Forelimb muscle (tissue), 1 donor: Measurements from ENCODE around the gene RPL9. TPM values are rescaled to one million over a fixed set of nuclear protein-coding genes. Genes with fewer than 3 reads are reported as not detected.
"Not testable (repeated sequence)": the region's sequence is repeated elsewhere in the genome, so short reads cannot be mapped to it uniquely, and the experiment has no call there.

Source experiments
- DNase-seq: peaks from one replicate; pipeline ENCODE4 v3.0.0-alpha.2; 2013; ENCODE audit warnings: low read depth
- polyA plus RNA-seq: library from polyadenylated mRNA; unstranded; fragments of 120-200 nt; gene quantifications from one replicate; pipeline ENCODE4 v1.2.1, GENCODE V29; 2013; ENCODE audit not compliant: insufficient read length

RPL9 gene
- polyA plus RNA-seq, 1 donor = 830 TPM

DNA sequence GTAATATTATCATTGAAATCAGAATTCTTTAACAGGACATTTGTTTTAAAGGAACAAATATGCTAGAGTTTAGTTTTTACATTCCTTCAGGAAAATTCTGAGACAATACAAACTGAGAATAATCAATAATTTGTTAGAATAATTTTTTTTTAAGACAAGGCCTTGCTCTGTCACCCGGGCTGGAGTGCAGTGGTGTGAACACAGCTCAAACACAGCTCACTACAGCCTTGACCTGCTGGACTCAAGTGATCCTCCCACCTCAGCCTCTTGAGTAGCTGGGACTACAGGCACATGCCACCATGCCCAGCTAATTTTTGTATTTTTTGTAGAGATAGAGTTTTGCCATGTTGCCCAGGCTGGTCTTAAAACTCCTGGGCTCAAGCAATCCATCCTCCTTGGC, 33.4 kb downstream of the RPL9 start:
- not testable (repeated sequence) for DNase-seq

DNA sequence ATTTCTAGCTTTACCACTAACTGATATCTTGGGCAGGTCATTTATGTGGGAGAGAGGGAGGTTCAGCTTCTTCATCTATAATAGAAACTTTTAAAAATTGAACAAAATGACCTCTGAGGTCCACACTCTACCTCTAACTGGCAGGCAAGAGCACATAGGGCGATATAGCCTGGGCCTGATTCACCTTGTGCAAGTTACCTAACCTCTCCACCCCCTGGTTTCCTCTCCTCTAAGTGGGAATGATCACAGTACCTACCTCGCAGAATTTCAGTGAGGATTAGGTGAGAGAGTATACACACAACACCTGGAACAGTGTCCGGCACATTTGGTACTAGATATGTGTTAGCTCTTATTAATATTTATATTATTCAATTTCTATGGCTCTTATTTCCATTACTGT, 36.5 kb downstream of the RPL9 start:
- no peak for DNase-seq

DNA sequence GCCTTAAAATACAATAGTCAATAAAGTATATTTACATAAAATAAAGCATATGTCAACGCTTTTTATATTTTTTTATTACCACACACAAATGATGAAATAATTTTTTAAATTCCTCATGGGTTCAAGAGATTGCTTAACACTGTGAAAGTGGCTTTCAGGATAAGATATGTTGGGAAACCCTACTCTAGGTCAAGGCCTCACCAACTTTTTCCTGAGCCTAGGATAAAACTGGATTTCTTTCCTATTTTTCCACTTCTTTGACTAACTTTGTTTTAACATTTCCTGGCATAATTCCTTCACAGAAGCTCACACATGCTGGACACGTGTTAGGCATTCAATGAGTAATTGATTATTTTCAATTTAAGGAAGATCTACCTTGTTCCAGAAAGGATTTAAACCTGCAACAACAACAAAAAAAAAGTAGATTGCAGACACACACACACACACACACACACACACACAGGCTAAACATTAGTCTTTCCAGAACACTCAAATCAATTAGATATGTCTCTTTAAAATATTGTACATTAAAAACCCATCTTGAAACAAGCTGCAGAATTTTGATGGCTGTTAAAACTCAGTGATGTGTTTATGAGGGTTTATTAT, 42.9 kb downstream of the RPL9 start:
- no peak for DNase-seq

DNA sequence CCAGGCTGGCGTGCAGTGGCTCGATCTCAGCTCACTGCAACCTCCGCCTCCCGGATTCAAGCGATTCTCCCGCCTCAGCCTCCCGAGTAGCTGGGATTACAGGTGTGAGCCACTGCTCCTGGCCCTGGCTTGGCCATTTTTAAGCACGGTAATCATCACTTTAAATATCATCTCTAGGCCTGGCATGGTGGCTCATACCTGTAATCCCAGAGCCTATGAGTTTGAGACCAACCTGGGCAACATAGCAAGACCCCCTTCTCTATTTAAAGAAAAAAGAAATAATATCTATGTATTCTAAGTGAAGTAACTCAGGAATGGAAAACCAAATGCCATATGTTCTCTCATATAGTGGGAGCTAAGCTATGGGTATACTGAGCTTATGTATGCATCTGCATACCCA, 47.2 kb downstream of the RPL9 start:
- not testable (repeated sequence) for DNase-seq

DNA sequence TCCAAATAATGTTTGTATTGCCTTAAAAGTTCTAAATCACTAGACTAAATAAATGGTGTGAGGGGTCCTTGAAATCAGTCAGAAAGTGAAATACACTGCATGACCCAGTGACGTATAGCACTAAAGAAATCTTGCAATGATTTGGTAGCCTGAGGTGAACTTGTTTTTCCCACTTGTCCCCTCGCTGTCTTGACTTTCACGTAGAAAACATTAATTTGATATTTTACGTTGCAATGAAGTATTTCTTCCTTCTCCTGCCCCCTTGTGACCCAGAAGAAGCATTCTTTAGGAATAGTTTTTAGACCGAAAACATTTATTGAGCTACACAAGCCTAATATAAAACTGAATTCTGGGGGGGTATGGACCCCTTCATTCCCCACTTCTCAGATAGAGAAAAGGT, 48.3 kb downstream of the RPL9 start:
- no peak for DNase-seq

DNA sequence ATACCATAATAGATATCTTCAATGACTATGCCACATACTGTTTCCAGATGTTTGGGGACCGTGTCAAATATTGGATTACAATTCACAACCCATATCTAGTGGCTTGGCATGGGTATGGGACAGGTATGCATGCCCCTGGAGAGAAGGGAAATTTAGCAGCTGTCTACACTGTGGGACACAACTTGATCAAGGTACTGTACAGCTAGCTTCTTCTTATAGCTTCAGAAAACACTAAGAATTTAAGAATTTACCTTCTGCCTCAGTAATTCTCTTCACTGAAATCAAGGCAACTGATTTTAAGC, 51.2 kb downstream of the RPL9 start:
- no peak for DNase-seq

DNA sequence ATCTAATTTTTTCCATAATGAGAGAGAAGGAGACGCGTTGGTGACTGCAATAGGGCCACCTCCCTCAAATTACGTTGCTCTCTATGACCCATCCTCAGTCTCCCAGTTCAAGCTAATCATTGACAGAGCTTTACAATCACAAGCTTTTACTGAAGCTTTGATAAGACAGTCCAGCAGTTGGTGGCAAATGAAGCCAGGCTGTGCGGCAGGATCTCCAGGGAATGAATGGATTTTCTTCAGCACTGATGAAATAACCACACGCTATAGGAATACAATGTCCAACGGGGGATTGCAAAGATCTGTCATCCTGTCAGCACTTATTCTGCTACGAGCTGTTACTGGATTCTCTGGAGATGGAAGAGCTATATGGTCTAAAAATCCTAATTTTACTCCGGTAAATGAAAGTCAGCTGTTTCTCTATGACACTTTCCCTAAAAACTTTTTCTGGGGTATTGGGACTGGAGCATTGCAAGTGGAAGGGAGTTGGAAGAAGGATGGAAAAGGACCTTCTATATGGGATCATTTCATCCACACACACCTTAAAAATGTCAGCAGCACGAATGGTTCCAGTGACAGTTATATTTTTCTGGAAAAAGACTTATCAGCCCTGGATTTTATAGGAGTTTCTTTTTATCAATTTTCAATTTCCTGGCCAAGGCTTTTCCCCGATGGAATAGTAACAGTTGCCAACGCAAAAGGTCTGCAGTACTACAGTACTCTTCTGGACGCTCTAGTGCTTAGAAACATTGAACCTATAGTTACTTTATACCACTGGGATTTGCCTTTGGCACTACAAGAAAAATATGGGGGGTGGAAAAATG, 51.7 kb downstream of the RPL9 start, which contains the start of gene KLB:
Gene KLB (plus strand): TSS at position 168 of the 821 bp plus-strand sequence. CDS start 20 bp downstream, at position 188.
- peak; percentile 16 for DNase-seq

Other genes starting within 250 kb of the RPL9 start
- gene RFC1, start 92.6 kb downstream of the RPL9 start, polyA plus RNA-seq = 33.5 TPM
- 0.09 TPM for gene KLB, start 52.0 kb downstream of the RPL9 start, polyA plus RNA-seq
- gene LIAS, start 134 bp upstream of the RPL9 start, polyA plus RNA-seq = 27.7 TPM
- 41.4 TPM for gene UGDH, start 68.5 kb upstream of the RPL9 start, polyA plus RNA-seq
- gene SMIM14, start 179.9 kb upstream of the RPL9 start, polyA plus RNA-seq = 18.4 TPM
- gene UBE2K, start 239.2 kb upstream of the RPL9 start, polyA plus RNA-seq = 43.5 TPM